HG03520 (cell line): ENCODE data around the gene CFC1.
"Not testable (repeated sequence)": the region's sequence is repeated elsewhere in the genome, so short reads cannot be mapped to it uniquely, and the experiment has no call there.

Experiments
- ATAC-seq: cut with Tn5 transposase; IDR thresholded peaks from one replicate; pipeline ENCODE4 v1.9.1; 2021; ENCODE audit warnings: mild to moderate bottlenecking, moderate library complexity; ENCODE audit not compliant: unreplicated experiment

CFC1 gene

GRCh38 chr2:130599393-130599792 lies at the start of gene CFC1:
CFC1 (minus strand) TSS chr2:130599575; CDS start chr2:130599287, 288 bp downstream.
- not testable (repeated sequence) for ATAC-seq

- ATAC-seq = not testable (repeated sequence)
Observed at GRCh38 chr2:130641688-130642087, 42.3 kb upstream of the CFC1 start.

- ATAC-seq = not testable (repeated sequence)
Observed at GRCh38 chr2:130638973-130639372, 39.6 kb upstream of the CFC1 start.

- ATAC-seq = not testable (repeated sequence)
Observed at GRCh38 chr2:130628784-130629475, 29.6 kb upstream of the CFC1 start.

GRCh38 chr2:130611140-130611539 lies 11.8 kb upstream of the CFC1 start, which contains the start of gene POTEJ:
POTEJ (plus strand) TSS chr2:130611440; CDS start chr2:130611533, 93 bp downstream.
- not testable (repeated sequence) for ATAC-seq

DNA sequence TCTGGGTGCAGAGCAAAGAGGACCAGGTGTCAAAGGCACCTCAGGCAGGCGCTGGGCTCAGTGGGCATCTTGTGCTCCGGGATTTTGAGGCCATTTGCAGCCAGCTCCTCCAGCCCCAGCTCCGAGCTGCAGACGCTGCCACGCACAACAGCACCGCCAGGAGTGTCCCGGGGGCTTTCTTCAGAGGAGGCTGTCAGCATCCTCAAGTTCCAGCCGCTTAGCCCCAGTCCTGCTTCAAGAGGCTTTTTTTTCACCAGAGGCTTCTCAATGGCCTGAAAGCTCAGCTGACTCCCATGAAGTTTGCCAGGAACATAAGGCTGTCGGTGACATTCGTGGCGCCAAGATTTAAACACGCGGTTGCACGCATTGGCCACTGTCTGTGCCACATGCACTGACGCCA lies 11.1 kb upstream of the CFC1 start:
- ATAC-seq = not testable (repeated sequence)

- ATAC-seq = not testable (repeated sequence)
Observed at GRCh38 chr2:130609002-130609920, 9.9 kb upstream of the CFC1 start.

DNA sequence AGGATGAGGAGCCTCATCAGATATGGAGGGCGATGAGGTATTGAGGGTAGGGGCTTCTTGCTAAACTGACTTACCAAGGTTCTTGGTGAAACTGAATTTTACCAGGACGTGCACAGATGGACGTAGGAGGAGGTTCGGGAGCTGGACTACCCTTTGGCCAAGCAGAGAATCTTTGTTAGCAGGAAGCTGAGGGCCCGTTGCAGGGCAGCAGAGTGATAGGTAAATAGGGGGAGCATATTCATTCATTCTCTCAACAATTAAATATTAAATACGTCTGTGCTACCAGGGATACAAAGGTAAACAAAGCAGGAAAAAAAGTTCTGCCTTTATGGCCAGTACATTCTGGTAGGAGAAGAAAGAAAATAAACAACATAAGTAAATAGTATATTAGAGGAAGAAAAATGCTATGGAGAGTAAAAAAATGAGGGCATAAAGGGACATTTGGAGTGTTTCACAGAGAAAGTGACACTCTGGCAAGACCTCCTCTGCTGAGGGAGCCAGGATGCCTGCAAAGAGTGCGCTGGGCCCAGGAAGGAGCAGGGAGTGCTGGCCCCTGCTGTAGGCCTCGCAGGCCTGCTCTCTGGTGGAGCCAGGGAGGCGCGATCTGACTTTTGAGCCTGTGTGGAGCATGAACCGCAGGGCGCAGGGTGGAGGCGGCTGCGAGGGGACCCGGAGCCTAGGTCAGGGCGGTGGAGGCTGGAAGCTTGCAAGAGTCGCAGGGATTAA lies 9.1 kb upstream of the CFC1 start:
- ATAC-seq = not testable (repeated sequence)

GRCh38 chr2:130601648-130602302 lies 2.4 kb upstream of the CFC1 start:
- not testable (repeated sequence) for ATAC-seq

DNA sequence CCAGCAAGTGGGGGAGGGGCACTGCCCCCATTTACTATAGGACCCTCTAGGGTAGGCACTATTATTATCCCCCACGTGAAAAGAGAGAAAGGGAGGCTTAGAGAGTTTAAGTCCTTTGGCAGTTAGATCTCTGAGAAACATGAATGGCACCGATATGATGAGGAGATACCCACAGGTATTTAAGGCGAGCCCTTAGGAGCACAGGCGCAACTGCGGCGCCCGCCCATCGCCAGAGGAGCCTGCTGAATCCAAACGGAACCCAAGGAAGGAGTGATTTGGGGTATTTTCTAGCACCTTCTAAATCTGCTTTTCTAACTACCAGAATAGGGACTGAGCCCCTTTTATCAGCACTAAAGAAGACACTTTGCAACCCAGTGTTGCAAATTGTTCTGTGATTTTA lies 551 bp upstream of the CFC1 start:
- ATAC-seq = not testable (repeated sequence)

GRCh38 chr2:130598463-130598862 lies 912 bp downstream of the CFC1 start:
- ATAC-seq = not testable (repeated sequence)

DNA sequence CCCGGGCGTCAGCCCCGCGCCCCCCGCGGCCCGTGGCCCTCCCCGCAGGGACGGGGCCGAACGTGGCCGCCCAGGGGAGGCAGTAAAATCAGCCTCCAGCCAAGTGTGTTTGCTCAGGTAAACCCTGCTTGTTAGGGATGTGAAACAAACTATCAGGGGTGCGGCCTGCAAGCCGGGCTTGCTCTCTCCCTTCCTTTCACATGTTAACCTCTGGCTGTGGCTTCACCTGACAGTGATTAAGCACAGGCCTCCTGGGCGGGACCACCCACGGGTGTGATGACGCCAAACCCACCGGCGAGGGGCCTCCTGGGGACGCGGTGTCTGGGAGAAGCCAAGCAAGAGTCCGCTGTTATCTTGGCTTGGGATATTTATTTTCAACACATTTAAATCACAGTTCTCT lies 1.4 kb downstream of the CFC1 start:
- ATAC-seq = not testable (repeated sequence)

- not testable (repeated sequence) for ATAC-seq
Observed at GRCh38 chr2:130596757-130597156, 2.6 kb downstream of the CFC1 start.

DNA sequence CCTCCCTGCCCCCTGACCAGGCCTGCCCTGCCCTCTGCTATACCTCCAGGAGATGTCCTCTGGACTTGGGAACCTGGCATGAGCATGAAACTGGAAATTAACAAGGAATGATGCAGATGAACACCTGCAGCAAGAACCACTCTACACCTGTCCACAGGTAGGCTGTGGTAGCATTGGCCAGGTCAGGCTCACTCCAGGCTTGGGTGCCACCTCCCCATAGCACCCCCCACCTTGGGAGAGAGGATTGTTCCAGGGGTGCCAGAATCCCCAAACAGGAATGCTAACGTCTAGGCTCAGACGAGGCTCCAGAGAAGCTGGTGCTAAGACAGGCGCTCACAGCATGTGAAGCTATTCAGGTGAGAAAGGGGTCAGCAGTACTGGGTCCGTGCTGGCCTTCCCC lies 5.4 kb downstream of the CFC1 start:
- ATAC-seq = not testable (repeated sequence)

DNA sequence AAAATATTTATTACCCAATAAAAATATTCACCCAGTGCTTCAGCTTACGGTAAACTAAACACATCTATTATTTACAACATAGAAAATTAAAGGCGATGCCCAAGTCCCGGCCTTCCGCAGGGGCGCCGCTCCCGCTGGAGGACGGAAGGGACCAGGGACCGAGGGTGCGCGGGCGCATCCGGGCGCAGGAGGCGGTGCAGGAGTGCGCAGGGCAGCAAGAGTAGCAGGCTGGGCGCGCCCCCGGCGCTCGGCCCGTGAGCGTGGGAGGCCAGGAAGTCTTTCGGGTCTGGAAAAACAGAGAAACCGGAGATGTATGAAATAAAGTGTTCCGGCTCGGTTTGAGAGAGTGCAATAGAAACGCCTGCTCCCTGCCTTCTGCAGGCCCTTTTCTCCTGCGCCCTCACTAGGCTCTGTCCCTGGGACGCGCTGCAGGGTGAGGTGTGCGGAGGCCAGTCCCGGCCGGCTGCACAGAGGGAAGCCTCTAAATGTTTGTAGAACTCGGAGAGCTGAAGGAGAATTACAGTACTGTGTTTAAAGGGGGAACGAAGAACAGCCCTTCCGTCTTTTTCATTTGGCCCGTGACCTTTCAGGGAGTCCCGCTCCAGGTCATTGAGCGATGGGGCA lies 6.5 kb downstream of the CFC1 start:
- not testable (repeated sequence) for ATAC-seq

DNA sequence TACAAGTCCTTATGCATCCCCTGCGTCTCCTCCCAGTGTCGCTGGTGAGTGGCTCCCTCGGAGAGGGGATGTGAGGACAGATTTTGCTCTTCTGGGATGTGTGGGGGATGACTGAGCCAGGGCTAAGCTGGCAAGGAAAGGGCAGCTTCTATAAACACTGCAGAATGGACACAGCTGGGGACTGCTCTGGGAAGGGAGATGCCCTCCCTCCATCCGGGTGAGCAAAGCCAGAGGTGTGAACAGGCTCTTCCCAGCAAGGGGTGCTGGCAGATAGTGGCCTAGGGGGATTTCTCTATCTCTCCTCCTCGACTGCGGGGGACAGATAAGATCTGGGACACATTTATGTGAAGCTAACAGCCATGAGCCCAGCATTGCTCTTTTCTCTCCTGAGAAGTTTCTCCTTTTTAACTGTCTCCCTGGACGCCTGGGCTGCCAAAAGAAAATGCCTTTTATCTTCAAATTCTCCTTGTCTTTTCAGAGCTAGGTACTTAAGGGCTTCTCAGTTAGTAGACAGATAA lies 8.5 kb downstream of the CFC1 start:
- not testable (repeated sequence) for ATAC-seq

- not testable (repeated sequence) for ATAC-seq
Observed at GRCh38 chr2:130590170-130590841, 9.1 kb downstream of the CFC1 start.

DNA sequence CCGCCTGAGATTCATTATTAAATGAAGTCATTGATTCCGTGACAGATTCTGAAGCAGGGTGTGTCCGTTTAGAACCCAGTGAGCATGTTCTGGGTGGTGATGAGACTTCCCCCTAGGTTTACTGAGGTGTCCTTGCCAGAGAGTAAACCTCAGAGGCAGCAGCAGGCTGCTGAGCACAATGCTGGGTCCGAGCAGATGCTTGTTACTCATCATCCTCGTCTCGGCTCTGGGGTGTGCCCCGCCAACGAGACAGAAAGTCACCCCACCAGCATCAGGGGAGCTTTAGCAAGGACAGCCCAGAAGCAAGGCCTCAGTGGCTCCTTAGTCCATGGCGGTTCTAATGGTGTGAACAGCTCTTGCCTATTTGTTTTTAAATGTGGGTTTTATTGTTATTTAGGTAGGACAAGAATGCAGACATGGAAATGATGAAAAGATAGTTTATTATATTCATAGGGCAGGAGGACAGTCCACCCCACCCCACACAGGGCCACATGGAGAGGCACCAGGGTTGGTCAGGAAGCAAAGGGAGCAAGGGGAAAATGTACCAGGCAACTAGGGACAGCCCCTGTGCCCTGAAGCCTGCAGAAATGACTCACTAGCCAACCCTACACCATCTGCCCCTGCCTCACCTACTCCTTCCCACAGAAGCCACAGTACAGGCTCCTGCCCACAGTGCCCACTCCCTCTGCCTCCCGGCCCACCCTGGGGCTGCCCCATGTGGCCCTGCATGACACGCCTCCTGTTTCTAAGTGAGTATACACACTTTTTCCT lies 10.5 kb downstream of the CFC1 start:
- peak; percentile 54 for ATAC-seq
